GM23338 (cell line): ENCODE measurements around the gene METTL21C.

Experiments
- CREB1 ChIP-seq: fragments of 250-450 bp; sonication (Bioruptor Pico); IDR thresholded peaks from 2 replicates; pipeline ENCODE4 v1.5.0; 2020; ENCODE audit warnings: low read depth, mild to moderate bottlenecking, moderate library complexity
- CTCF ChIP-seq, 2 experiments: fragments of 200-600 bp in 1 of 2; sonication (generic) in 1 of 2; conservative IDR thresholded peaks; 2 replicates each; pipeline versions ENCODE4 v1.5.1 to v1.6.1; 2016 to 2017; ENCODE audit warnings: antibody characterized with exemption in 2 of 2, low read depth in 2 of 2, mild to moderate bottlenecking in 2 of 2, moderate library complexity in 1 of 2
- ETS1 ChIP-seq: IDR thresholded peaks from 2 replicates; pipeline ENCODE4 v1.6.1; 2016; ENCODE audit warnings: antibody characterized with exemption
- EZH2 ChIP-seq: fragments of 200-600 bp; sonication (generic); IDR thresholded peaks from one replicate; pipeline ENCODE4 v1.8.0; 2017; ENCODE audit warnings: antibody characterized with exemption, mild to moderate bottlenecking, low read depth; ENCODE audit not compliant: unreplicated experiment
- EZH2phosphoT487 ChIP-seq: fragments of 200-600 bp; sonication (generic); IDR thresholded peaks from one replicate; pipeline ENCODE4 v1.8.1; 2018; ENCODE audit warnings: antibody characterized with exemption; ENCODE audit not compliant: unreplicated experiment
- JUNB ChIP-seq: IDR thresholded peaks from one replicate; pipeline ENCODE4 v1.6.1; 2016; ENCODE audit warnings: antibody characterized with exemption; ENCODE audit not compliant: unreplicated experiment
- NANOG ChIP-seq: IDR thresholded peaks from 2 replicates; pipeline ENCODE4 v1.6.1; 2016; ENCODE audit warnings: antibody characterized with exemption, borderline replicate concordance
- POLR2AphosphoS5 ChIP-seq: IDR thresholded peaks from 2 replicates; pipeline ENCODE4 v1.6.1; 2016; ENCODE audit warnings: antibody characterized with exemption, low read depth
- REST ChIP-seq: IDR thresholded peaks from one replicate; pipeline ENCODE4 v1.6.1; 2018; ENCODE audit warnings: antibody characterized with exemption; ENCODE audit not compliant: unreplicated experiment
- STAT1 ChIP-seq: IDR thresholded peaks from one replicate; pipeline ENCODE4 v1.6.1; 2016; ENCODE audit warnings: antibody characterized with exemption; ENCODE audit not compliant: unreplicated experiment
- ZNF114 ChIP-seq: fragments of 250-450 bp; sonication (Bioruptor Pico); IDR thresholded peaks from 2 replicates; pipeline ENCODE4 v1.5.0; 2020; ENCODE audit warnings: mild to moderate bottlenecking, moderate library complexity
- ZNF331 ChIP-seq: fragments of 250-450 bp; sonication (Bioruptor Pico); IDR thresholded peaks from 2 replicates; pipeline ENCODE4 v1.5.0; 2020; ENCODE audit warnings: low read depth, mild to moderate bottlenecking, moderate library complexity
- ZNF462 ChIP-seq: fragments of 250-450 bp; sonication (Bioruptor Pico); IDR thresholded peaks from 2 replicates; pipeline ENCODE4 v1.5.0; 2020; ENCODE audit warnings: mild to moderate bottlenecking, moderate library complexity

- TF ChIP-seq EZH2 (no peak), CTCF (conservative IDR thresholded peaks at IDR 0.05; ENCODE audit: low read depth in 2 of 2) (no peak), POLR2AphosphoS5 (no peak), EZH2phosphoT487 (no peak), REST (no peak), CREB1 (CRISPR knock-in tag) (no peak), ZNF331 (no peak), ETS1 (no peak), STAT1 (no peak), NANOG (no peak), JUNB (no peak), ZNF462 (CRISPR knock-in tag) (no peak), ZNF114 (CRISPR knock-in tag) (no peak)
These were observed 12.6 kb downstream of the METTL21C start for GRCh38 chr13:102682211-102682610.
